ENCODE measurements around the gene PDE3B. TPM values are rescaled to one million over a fixed set of nuclear protein-coding genes. Genes with fewer than 3 reads are reported as not detected.

Gene PDE3B
- total and polyA plus RNA-seq, 7 experiments from 2014 or later: 49.7 to 268 (median 139) TPM

GRCh38 chr11:14892577-14892976, 249.0 kb downstream of the PDE3B start:
- peak overlapping the region; percentile 25 to 97 (median 88) for H3K27ac Mint-ChIP-seq
- Histone ChIP-seq H3K27ac (ENCODE audit: low read depth, low read length) (peak overlapping the region; percentile 80), H3K9me3 (ENCODE audit: control insufficient read depth in 2 of 3, low read length in 3 of 3) (no peaks in the 10 kb centered on the region), H3K36me3 (ENCODE audit: control insufficient read depth in 2 of 3, insufficient read depth in 3 of 3, low read length in 3 of 3) (no peaks in the 10 kb centered on the region), H3K4me3 (ENCODE audit: low read length) (peak overlapping the region; percentile 83), H3K4me1 (ENCODE audit: control insufficient read depth in 2 of 2, insufficient read depth in 2 of 2, low read length in 2 of 2) (peaks cover 3 to 26% of the 10 kb centered on the region in 2 donors), H3K27me3 (ENCODE audit: control insufficient read depth in 2 of 2, insufficient read depth in 2 of 2, low read length in 2 of 2) (no peaks in the 10 kb centered on the region)
- DNase-seq: no peak
- no peaks in the 10 kb centered on the region for H3K27me3 Mint-ChIP-seq
- POLR2A ChIA-PET: interaction anchor here (0.6 to 3.6 kb wide), 12 partner anchors 8 to 437 kb away, joined by 3 to 22 read pairs (median 6); partner anchors contain the start of genes COPB1 and PSMA1
- ATAC-seq: no peak
- intact Hi-C loops (cut with micrococcal nuclease): loop anchor here (1.0 to 10.0 kb wide), 7 partner anchors 8 to 1225 kb away; partner anchors contain the start of genes FAR1 (in 1 of the 2) and RRAS2 (in 1 of the 2)
- CTCF ChIA-PET: interaction anchor here (1.0 to 2.4 kb wide), 4 partner anchors 12 to 426 kb away, joined by 4 to 23 read pairs (median 10); no protein-coding TSS in a partner anchor
- peaks cover 0 to 18% (median 0%) of the 10 kb centered on the region in 5 donors for H3K36me3 Mint-ChIP-seq
- H3K4me1 Mint-ChIP-seq: peaks cover 15 to 63% (median 41%) of the 10 kb centered on the region in 7 donors
- peak overlapping the region; percentile 88 to 99 (median 95) for H3K4me3 Mint-ChIP-seq
- H3K9me3 Mint-ChIP-seq: peaks cover 0 to 5% (median 0%) of the 10 kb centered on the region in 11 donors

- Histone ChIP-seq H3K4me1 (ENCODE audit: control insufficient read depth in 2 of 2, insufficient read depth in 2 of 2, low read length in 2 of 2) (peaks cover 3 to 8% of the 10 kb centered on the region in 2 donors), H3K27ac (ENCODE audit: low read depth, low read length) (no peak overlapping the region), H3K9me3 (ENCODE audit: control insufficient read depth in 2 of 3, low read length in 3 of 3) (no peaks in the 10 kb centered on the region), H3K27me3 (ENCODE audit: control insufficient read depth in 2 of 2, insufficient read depth in 2 of 2, low read length in 2 of 2) (no peaks in the 10 kb centered on the region), H3K4me3 (ENCODE audit: low read length) (no peak overlapping the region), H3K36me3 (ENCODE audit: control insufficient read depth in 2 of 3, insufficient read depth in 3 of 3, low read length in 3 of 3) (no peaks in the 10 kb centered on the region)
- ChIA-PET POLR2A (no interaction called here), CTCF (interaction anchor here (2.3 kb wide), 1 partner anchor 13 kb away, joined by 7 read pairs; no protein-coding TSS in a partner anchor)
- peak overlapping the region in 1 of 10 donors; percentile 47 for H3K4me3 Mint-ChIP-seq
- H3K36me3 Mint-ChIP-seq: peaks cover 0 to 8% (median 0%) of the 10 kb centered on the region in 5 donors
- peak overlapping the region in 1 of 9 donors; percentile 81 for H3K27ac Mint-ChIP-seq
- no peak for ATAC-seq
- no peaks in the 10 kb centered on the region for H3K27me3 Mint-ChIP-seq
- DNase-seq: peak in 1 of 9 donors; percentile 26
- intact Hi-C loops (cut with micrococcal nuclease): loop anchor here (5.0 to 10.0 kb wide), 4 partner anchors 358 to 1228 kb away; partner anchors contain the start of genes FAR1 (in 1 of the 2) and RRAS2 (in 1 of the 2)
- H3K4me1 Mint-ChIP-seq: peaks cover 8 to 44% (median 19%) of the 10 kb centered on the region in 7 donors
- H3K9me3 Mint-ChIP-seq: peaks cover 0 to 5% (median 0%) of the 10 kb centered on the region in 11 donors
These were observed 251.3 kb downstream of the PDE3B start for GRCh38 chr11:14894657-14895598.

GRCh38 chr11:14898355-14898754, 254.8 kb downstream of the PDE3B start:
- POLR2A ChIA-PET: interaction anchor here (0.7 kb wide), 1 partner anchor 38 kb away, joined by 3 read pairs; no protein-coding TSS in a partner anchor
- H3K4me1 Mint-ChIP-seq: peaks cover 0 to 30% (median 9%) of the 10 kb centered on the region in 7 donors
- intact Hi-C loops (cut with micrococcal nuclease): loop anchor here in 1 of 2 donors (10.0 kb wide), 1 partner anchor 1034 kb away; no protein-coding TSS in a partner anchor

GRCh38 chr11:14898906-14899305, 255.3 kb downstream of the PDE3B start:
- ChIA-PET CTCF (interaction anchor here (0.6 kb wide), 1 partner anchor 9 kb away, joined by 3 read pairs; no protein-coding TSS in a partner anchor), POLR2A (interaction anchor here (0.6 to 0.7 kb wide), 2 partner anchors 39 to 366 kb away, joined by 3 read pairs; no protein-coding TSS in a partner anchor)
- no peak overlapping the region for H3K4me3 Mint-ChIP-seq

More at GRCh38 chr11:14898355-14898754, 254.8 kb downstream of the PDE3B start:
- Mint-ChIP-seq H3K27ac (no peak overlapping the region), H3K9me3 (peaks cover 0 to 3% (median 0%) of the 10 kb centered on the region in 11 donors), H3K27me3 (no peaks in the 10 kb centered on the region), H3K36me3 (no peaks in the 10 kb centered on the region), H3K4me3 (no peak overlapping the region)
- H3K27me3 ChIP-seq (ENCODE audit: control insufficient read depth in 2 of 2, insufficient read depth in 2 of 2, low read length in 2 of 2): no peaks in the 10 kb centered on the region
- ATAC-seq (no peak), DNase-seq (no peak)
- no peak overlapping the region for H3K27ac ChIP-seq (ENCODE audit: low read depth, low read length)
- H3K4me1 ChIP-seq (ENCODE audit: control insufficient read depth in 2 of 2, insufficient read depth in 2 of 2, low read length in 2 of 2): no peaks in the 10 kb centered on the region
- no peak overlapping the region for H3K4me3 ChIP-seq (ENCODE audit: low read length)
- no peaks in the 10 kb centered on the region for H3K36me3 ChIP-seq (ENCODE audit: control insufficient read depth in 2 of 3, insufficient read depth in 3 of 3, low read length in 3 of 3)
- CTCF ChIA-PET: interaction anchor here (1.0 kb wide), 1 partner anchor 9 kb away, joined by 7 read pairs; no protein-coding TSS in a partner anchor
- no peaks in the 10 kb centered on the region for H3K9me3 ChIP-seq (ENCODE audit: control insufficient read depth in 2 of 3, low read length in 3 of 3)

GRCh38 chr11:14902650-14903350, 259.2 kb downstream of the PDE3B start:
- DNase-seq: no peak
- no peak overlapping the region for H3K27ac ChIP-seq (ENCODE audit: low read depth, low read length)
- no peak overlapping the region for H3K4me3 ChIP-seq (ENCODE audit: low read length)
- POLR2A ChIA-PET: interaction anchor here (1.0 to 1.4 kb wide), 2 partner anchors 11 to 403 kb away, joined by 3 to 6 read pairs; partner anchors contain the start of genes COPB1 and CYP2R1
- Mint-ChIP-seq H3K36me3 (no peaks in the 10 kb centered on the region), H3K4me1 (peaks cover 19 to 43% (median 35%) of the 10 kb centered on the region in 7 donors), H3K4me3 (peak overlapping the region in 1 of 10 donors; percentile 29), H3K27me3 (no peaks in the 10 kb centered on the region), H3K27ac (no peak overlapping the region), H3K9me3 (peaks cover 0 to 2% (median 0%) of the 10 kb centered on the region in 11 donors)
- H3K9me3 ChIP-seq (ENCODE audit: control insufficient read depth in 2 of 3, low read length in 3 of 3): no peaks in the 10 kb centered on the region
- intact Hi-C loops (cut with micrococcal nuclease): loop anchor here (10.0 kb wide), 4 partner anchors 828 to 1128 kb away; partner anchors contain the start of gene SPON1 (in 1 of the 2)
- peaks cover 0 to 5% (median 0%) of the 10 kb centered on the region in 3 experiments for H3K36me3 ChIP-seq (ENCODE audit: control insufficient read depth in 2 of 3, insufficient read depth in 3 of 3, low read length in 3 of 3)
- peaks cover 0 to 9% of the 10 kb centered on the region in 2 donors for H3K4me1 ChIP-seq (ENCODE audit: control insufficient read depth in 2 of 2, insufficient read depth in 2 of 2, low read length in 2 of 2)
- H3K27me3 ChIP-seq (ENCODE audit: control insufficient read depth in 2 of 2, insufficient read depth in 2 of 2, low read length in 2 of 2): no peaks in the 10 kb centered on the region
- CTCF ChIA-PET: interaction anchor here (0.5 to 2.0 kb wide), 6 partner anchors 103 to 434 kb away, joined by 3 to 12 read pairs (median 4); no protein-coding TSS in a partner anchor
- ATAC-seq: no peak

More at GRCh38 chr11:14898906-14899305, 255.3 kb downstream of the PDE3B start:
- no peaks in the 10 kb centered on the region for H3K36me3 Mint-ChIP-seq
- H3K9me3 ChIP-seq (ENCODE audit: control insufficient read depth in 2 of 3, low read length in 3 of 3): no peaks in the 10 kb centered on the region
- intact Hi-C loops (cut with micrococcal nuclease): loop anchor here in 1 of 2 donors (10.0 kb wide), 1 partner anchor 1034 kb away; no protein-coding TSS in a partner anchor
- no peak overlapping the region for H3K4me3 ChIP-seq (ENCODE audit: low read length)
- H3K27ac Mint-ChIP-seq: no peak overlapping the region
- H3K27ac ChIP-seq (ENCODE audit: low read depth, low read length): no peak overlapping the region
- ATAC-seq: no peak
- H3K9me3 Mint-ChIP-seq: peaks cover 0 to 3% (median 0%) of the 10 kb centered on the region in 11 donors
- no peak for DNase-seq
- no peaks in the 10 kb centered on the region for H3K27me3 ChIP-seq (ENCODE audit: control insufficient read depth in 2 of 2, insufficient read depth in 2 of 2, low read length in 2 of 2)
- H3K36me3 ChIP-seq (ENCODE audit: control insufficient read depth in 2 of 3, insufficient read depth in 3 of 3, low read length in 3 of 3): no peaks in the 10 kb centered on the region
- no peaks in the 10 kb centered on the region for H3K27me3 Mint-ChIP-seq
- H3K4me1 Mint-ChIP-seq: peaks cover 0 to 30% (median 10%) of the 10 kb centered on the region in 7 donors
- H3K4me1 ChIP-seq (ENCODE audit: control insufficient read depth in 2 of 2, insufficient read depth in 2 of 2, low read length in 2 of 2): peaks cover 0 to under 1% of the 10 kb centered on the region in 2 donors
